HG02981 (cell line): ENCODE results near the gene FAM107A.

Experiments used
- ATAC-seq: cut with Tn5 transposase; IDR thresholded peaks from one replicate; pipeline ENCODE4 v1.9.1; 2021; ENCODE audit warnings: mild to moderate bottlenecking, moderate library complexity; ENCODE audit not compliant: unreplicated experiment

FAM107A gene

DNA sequence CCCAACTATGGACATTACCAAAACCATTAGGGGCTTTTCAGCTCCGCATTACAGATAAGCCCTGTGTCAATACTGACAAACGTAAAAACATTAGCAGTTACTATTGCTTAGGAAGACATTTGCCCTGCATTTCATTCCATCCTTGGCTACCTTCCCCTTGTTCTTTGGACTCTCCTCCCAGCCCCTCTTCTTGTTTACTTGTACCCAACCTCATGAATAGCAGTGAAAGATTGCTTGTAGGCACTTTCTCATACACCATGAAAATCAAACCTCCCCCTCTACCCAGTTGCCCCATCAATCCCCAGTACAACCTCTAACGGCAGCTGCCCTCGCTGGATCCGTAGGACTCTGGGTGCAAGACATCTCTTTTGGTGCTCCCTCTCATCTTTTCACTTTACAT is 16.9 kb upstream of the FAM107A start:
- no peak for ATAC-seq

DNA sequence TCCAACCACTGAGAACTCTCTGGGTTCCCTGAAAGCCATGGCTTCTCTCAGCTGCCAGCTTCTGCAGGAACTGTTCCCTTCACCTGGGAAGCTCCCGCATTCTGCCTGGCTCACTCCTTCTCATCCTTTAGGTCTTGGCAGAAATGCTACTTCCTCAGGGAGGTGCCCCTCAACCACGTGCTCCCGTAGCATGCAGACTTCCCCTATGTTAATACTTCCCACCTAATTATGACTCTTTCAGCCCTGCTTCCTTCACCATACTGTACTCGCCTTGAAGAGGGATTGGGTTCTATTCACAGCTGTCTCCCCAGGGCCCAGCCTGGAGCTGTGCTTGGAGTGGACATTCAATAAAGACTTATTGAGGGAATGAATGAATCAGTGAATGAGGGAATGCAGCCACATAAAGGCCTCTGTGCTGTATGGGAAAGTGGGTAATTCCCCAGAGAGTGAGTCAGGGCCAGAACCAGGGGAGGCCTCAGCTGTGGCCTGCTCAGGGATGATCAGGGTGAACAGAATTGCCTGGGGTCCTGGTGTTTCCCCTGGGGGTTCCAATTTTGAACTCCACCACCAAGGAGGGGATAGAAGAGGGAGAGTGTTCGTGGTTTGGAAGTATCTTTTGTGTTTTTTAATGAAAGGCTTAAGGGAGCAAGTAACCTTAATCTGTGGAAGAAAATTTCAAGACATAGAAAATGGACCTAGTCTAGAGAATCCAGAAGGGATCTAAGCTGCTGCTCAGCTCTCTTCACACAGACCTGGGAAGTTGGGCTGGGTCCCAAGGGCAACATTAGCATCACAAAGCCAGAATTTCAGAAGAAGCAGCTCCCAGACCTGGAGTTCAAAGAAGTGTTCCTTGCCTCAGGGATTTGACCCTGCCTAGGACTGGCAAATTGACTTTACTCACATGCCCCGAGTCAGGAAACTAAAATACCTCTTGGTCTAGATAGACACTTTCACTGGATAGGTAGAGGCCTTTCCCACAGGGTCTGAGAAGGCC is 14.6 kb upstream of the FAM107A start:
- ATAC-seq, result no peak

DNA sequence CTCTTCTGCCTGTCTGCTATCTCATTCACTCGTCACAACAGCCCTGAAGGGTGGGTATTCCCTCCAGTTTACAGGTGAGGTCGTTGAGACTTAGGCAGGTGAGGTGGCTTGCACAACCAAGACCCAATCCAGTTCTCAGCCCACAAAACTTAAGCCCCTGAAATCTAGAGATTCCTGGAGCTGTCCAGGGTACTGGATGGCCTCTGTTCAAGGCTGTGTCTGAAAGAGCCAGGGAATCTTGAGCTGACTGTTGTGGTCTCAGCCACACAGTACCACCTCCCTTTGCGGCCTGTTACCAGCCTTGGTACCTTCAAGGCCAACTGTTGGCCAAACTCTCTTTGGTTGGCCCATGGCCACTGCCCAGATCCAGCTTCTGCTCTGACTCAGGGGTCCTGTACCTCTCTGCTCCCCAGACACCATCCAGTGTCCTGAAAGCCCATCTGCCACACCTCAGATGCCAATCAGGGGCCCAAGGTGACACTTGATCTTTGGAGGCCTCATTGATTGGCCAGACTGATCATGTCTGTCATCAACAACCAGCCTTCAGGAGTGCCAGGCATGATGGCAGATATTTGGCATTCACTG is 10.9 kb upstream of the FAM107A start:
- no peak for ATAC-seq

DNA sequence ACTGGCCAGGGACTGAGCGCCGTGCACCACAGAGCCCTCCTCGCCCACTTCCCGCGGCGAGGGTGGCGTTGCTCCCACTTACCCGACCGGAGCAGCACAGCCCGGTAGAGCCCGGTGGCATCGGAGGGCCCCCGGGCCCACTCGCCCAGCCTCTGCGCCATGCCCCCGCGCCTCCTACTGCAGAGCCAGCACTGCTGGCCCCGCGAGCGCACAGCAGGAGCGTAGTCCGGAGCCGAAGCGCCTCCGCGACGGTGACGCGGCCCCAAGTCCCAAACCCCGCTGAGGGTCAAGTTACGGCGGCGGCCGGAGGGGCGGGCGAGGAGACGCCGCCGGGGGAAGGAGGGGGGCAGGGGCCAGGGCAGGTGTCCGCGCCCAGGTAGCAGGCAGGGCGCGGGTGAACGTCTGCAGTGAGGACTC is 9.6 kb upstream of the FAM107A start:
- ATAC-seq, result no peak

DNA sequence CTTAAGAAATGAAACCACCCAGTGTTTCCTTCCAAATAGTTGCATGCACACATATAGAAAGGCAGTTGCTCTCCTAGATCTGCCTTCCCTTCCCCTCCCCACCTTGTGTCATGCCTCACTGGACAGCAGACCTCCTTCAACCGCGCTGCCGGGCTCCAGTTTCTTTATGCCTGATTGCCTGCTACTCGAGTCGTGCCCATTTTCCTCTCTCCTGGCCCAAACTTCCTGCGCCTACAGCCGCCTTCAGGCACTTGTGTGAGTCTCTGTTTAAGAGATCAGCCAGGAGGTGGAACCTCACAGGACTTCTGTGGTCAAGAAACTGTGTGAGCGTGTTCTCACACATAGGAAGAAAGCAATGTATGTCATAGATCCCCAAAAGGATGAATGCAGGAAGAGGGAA is 8.8 kb upstream of the FAM107A start:
- no peak for ATAC-seq

DNA sequence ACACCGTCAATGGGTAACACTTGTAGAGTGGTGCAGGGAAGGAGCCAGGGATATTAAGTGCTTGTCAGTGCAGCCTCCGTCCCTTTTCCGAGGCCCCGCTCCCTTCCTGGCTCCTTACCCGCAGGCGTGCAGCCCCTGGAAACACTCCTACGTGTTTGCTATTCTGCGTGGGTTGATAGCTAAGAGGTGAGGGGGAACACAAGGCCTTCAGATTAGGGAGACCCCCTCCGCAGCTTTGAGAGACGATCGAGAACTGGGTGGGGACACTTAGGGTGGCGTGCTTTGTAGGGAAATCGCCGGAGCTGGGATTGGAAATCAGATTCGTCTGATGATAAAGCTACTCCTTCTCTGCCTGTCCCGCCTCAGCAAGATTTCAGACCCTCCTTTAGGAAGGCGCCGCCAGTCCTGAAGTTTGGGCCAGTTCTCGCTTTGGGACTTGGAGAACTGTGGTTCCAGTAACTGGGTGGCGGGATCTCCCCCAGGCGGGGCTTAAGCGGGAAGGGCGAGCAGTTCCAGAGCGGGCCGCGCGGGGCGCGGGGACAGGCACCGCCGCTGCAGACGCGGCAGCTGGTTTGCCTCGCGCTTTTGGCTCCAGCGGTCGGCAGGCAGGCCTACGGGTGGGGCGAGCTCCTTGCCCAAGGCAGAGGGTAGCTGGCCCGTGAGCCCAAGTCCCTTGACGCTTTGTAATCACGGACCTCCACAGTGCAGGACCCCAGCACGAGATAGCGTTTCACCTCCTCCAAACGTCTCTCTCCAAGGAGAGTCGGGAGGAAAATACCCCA is 8.0 kb upstream of the FAM107A start:
- ATAC-seq, result peak; percentile 90

DNA sequence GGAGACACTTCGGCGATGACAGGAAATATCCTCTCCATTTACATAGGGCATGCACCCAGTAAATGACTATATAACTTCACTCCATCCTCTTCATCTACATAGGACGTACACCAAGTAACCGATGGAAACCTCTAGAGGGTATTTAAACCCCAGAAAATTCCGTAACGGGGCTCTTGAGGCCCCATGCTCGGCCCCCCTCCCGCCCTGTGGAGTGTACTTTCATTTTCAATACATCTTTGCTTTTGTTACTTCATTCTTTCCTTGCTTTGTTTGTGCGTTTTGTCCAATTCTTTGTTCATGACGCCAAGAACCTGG is 7.5 kb upstream of the FAM107A start:
- no peak for ATAC-seq

DNA sequence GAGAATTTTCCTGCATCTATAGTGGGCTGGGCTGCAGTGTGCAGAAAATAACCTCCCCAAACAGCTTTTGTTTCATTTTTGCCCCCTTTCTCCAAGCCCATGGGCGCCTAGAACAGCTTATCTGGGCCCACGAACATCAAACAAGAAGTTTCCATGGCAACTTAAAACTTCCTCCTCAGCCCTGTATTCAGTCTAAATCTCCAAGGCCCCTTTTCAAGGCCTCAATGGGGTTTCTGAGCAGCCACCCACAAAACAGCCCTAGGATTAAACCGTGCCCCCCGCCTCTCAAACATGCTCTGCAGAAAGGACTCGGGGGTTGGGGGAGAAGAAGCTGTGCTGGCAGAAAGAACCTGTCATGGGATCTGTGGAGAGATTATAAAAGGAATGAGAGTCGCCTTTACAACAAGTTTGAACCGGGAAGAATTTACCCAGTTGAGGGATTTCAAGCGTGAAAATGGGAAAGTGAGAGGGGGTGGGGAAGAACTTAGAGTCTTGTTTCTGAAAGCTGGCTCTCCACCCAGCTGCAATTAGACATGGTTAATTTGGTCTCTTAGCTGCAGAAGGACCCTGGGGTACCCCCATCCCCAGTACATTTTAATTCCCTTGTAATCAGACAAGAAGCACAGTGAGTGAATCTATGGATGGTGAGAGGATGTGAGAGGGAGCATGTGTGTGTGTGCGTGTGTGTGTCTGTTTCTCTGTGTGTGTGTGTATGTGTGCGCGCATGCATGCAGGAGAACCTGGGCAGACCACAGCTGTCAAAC is 4.3 kb upstream of the FAM107A start:
- ATAC-seq, result no peak

DNA sequence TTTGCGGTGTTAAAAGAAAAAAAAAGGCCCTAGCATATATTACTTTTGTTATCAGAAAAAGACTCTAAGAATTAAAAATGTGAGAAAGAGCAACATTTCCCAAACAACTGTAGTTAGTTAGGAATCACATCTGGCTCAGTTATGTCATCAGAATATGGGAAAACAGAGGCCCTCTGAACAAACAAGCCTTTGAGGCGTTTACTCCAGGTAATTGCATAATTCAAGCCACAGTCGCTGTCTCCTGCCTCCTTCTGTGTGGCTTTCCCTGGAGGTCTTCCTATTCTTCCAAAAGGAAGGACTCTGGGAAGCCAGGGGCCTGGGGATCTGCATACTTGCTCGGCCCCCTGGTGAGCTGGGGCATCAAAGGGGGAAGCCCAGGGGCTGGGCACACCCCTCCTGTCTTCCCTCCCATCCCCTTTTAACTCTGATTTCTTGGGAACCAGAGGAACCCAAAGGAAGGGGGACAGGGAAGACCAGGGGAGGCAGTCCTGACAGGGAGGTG is 3.7 kb upstream of the FAM107A start:
- ATAC-seq, result no peak

DNA sequence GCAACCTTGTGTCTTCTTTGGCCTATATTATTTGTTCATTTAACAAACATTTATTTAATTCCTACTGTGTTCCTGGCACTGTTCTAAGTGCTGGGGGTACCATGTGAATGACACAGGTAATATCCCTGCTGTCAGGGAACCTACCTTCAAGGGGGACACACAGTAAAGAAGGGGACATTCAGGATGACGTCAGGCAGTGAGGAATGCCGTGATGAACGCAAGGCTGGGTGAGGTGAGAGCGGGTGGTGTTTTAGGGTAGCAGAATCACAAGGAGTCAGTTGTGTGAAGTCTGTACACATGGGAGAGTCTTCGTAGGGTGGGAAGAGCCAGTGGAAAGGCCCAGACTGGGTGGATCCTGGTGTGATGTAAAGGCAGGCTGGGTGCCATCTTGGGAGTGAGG is 1.7 kb upstream of the FAM107A start:
- ATAC-seq, result no peak

DNA sequence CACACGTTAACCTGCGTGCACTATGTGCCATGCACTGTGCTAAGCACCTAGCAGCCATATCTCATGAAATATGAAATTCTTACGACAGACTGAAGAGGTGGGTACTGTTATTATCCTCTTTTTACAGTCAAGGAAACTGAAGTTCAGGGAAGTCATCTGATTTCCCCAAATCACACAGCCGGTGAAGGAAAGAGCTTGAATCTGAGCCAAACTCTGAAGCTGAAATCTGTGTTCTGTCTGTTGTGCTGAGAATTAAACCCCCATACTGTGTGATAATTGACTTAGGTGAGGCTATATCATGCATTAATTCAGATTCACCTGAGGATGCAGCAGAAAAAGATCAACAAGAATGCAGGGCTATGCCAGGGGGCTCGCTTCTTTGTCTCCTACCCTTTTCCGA is 475 bp downstream of the FAM107A start:
- no peak for ATAC-seq

DNA sequence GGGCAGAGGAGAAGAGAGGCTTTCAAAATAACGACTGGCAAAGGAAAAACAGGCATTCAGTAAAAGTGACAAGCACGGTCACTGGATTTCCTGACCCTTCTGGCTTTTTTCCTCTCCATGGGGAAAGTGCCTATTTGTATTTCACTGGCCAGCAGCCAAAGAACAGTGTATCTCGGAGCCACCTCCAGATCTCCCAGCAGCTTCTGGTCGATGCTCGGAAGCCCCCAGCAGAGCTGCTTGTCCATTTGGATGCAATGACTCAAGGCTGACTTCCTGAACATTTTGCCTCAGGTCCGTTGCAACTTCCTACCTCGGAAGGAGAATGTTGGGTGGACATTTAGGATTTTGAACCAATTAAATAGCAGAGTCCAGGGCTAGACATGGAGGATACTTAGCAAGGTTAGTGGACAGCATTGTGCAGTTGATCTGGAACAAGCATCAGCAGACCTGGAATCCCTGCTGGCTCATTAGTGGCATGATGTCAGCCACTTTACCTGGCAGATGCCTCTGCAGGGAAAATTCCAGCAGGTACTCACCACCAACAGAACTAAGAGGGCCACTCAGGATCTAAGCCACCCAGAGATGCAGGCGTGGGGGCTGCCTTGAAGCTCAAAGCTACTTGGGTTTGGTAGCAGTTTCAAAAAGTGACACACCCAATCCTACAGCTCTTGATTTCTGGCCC is 1.1 kb downstream of the FAM107A start:
- no peak for ATAC-seq

DNA sequence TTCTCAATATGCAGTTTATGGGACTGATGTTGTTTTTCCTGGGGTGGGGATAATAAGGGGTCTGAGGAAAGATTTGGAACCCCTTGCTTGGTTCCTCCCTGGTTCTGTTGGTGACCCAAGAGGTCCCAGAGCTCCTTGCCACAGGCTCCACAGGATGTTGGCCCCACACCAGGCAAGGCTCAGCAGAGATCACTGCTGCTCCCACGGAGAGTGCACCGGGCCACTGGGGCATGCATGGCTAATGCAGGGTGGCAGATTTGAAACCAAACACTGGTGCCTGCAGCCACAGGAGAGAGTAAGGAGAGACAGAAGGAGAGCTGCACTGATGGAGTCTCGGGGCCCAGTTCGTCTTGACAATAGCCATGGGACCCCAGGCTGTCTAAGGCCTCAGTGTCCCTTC is 2.5 kb downstream of the FAM107A start:
- no peak for ATAC-seq

DNA sequence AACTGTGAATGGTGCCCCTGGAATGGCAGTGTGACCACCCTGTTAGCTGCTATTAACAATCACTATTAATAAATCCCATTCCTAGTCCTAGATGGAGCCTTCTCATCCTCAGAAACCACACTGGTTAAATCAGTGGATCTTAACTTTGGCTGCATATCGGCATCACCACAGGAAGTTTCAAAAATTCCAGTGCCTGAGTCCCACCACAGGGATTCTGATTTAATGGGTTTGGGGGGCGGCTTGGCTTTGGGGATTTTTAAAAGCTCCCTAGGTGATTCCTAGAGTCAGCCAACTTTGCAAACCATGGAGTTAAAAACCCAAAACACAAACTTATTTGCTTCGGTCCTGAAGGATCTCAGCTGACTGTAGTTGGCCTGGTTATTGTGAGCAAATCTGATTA is 3.1 kb downstream of the FAM107A start:
- no peak for ATAC-seq

DNA sequence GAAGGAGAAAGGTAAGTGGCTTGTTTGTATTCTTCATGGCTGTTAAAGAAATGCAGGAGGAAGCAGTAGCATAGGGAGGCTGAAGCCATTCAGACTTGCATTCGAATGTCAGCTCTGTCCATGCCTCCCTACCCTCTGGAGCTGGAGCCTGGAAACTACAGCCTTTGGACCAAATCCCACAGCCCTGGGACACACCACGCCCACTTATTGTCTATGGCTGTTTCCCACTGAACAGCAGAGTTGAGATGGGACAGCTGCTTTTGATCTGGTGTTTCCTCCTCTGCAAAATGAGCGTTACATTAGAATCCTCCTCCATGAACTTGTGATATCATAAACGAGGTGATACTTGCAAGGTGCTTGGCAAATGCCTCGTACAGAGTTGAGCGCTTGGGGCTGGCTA is 3.6 kb downstream of the FAM107A start:
- no peak for ATAC-seq

DNA sequence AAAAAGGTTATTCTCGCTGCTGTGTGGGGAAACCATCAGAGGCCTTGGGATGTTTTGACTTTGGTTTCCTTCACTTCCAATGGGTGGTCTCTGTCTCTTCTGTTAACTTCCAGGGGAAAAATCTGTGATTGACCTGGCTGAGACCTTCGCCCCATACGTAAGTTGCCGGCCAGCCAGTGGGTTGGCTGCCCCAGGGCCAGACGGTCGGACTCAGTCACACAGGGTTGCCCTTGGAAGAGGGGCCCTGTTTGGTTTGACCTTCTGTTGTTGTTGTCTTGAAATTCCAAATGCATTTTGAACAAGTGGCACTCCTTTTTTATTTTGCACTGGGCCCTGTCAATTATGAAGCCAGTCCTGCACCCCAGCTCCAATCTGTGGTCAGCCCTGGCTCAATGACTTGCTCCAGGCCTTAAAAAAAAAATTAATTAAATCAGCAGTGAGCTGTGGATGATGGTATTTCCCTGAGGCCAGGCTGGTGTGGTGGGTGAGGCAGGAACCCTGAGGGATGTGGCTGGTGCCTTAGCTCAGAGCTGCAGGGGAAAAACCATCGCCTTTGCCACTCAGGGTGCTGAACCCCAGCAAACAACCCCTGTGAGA is 4.5 kb downstream of the FAM107A start:
- no peak for ATAC-seq

DNA sequence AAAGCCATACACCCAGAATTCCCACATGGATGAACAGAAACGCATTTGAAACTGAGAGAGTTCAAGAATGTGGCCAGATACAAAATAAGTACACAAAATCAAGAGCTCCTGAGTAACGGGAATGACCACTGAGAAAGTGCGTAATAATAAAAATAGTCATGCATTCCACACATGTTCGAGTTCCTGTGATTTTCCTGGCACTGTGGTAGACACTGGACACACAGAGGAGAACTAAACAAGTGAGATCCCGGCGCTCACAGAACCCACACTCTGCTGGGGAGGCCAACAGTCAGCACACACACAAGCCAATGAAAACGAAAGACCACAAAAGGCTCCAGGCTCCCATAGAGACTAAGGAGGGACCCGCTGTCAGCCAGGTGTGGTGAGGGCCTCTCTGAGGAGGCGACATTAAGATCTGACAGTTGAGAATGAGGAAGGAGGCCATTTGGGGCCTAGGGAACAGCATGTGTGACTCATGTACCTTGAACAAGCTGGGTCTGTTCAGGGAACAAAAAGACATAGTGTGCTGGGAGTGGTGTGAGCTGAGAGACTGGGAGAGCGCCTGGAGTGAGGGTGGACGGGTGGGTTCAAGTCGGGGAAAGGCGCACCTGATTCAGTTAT is 5.1 kb downstream of the FAM107A start:
- no peak for ATAC-seq

DNA sequence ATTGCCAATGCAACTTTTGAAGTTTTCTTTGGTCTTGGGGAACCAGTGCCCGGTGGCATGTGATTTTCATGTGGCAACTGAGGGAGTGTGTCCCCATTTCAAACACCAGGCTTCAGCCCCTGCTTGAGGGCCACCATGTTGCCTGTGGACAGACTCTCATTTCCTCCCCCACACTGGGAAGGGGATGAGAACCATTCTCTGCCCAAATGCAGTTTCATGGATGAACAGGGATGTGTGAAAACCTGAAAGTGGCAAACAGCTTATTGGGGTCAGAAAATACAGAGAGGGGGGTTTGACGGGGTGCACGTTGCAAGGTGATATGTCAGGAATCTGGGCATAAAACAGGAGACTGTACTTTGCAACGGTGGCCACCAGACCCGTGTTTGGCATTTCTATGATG is 6.3 kb downstream of the FAM107A start:
- ATAC-seq, result no peak

DNA sequence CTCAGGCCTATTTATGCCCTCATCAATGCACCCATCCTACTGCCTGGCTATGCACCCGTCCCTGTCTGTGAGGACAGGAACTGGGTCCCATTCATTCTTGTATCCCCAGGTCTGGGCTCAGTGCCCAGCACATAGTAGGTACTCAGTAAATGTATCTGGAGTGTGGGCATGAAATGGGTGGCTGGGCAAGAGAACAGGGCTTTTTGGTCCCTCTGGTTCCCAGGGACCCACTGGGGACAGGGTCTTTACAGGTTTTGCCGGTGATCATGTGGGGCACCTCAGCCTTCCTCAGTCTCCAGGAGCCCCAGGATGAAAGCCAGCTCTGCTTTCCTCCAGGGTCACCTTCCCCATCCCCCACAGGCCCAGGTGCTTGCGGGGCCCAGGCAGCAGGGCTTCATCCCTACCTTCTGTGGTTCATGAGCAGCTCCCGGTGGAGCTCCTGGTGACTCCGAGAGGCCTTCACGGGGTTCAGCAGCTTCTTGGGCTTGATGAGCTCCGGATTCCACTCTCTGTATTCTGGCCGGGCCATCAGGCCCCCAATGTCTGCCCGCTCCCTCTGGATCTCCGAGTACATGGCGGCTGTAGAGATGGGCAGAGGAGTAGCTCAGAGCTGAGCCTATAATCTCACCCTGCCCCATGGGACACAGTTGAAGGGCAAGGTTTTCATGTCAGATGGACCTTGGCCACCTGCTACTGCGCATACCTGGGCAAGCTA is 7.7 kb downstream of the FAM107A start:
- ATAC-seq, result no peak
